HG03103 (cell line): ENCODE data around the gene MYH6.
"Not testable (repeated sequence)": the region's sequence is repeated elsewhere in the genome, so short reads cannot be mapped to it uniquely, and the experiment has no call there.

Experiments
- ATAC-seq: cut with Tn5 transposase; IDR thresholded peaks from one replicate; pipeline ENCODE4 v1.9.1; 2021; ENCODE audit warnings: low read depth; ENCODE audit not compliant: unreplicated experiment

Gene MYH6

DNA sequence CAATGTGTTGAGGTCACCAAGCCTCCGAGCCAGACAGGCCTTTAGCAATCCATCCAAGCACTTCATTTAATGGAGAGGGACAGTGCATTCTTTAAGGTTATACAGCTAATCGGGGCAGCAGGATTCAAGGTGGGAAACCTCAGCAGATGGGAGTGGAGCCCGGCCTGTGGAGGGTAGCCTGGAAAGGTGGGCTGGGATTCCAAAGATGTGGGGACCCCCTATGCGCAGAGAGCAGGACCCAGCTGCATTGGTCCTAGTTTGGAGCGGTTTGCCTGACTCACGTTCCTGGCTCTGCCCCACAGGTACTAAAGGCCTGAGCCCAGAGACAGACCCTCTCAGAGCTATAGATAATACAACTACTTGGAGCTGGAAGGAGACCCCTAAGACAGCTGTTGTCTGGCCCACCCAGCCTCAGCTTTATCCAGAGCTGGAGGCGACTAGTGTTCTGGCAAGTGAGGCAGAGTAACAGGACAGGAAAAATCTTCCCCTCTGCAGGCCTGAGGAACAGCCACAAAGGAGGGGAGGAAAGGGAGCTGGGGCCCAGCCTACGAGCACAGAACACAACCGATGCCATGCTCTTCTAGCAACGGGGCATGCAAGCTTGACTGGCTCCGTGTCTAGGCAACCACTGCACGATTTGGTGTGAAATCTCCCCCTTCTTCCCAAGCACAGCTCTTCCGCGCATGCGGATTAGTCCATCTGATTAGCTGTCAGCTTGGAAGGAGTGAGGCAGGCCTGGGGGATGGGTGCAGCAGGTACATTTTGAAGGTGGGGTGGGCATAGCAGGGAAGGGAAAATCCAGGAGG lies 28.5 kb upstream of the MYH6 start:
- ATAC-seq, result no peak

DNA sequence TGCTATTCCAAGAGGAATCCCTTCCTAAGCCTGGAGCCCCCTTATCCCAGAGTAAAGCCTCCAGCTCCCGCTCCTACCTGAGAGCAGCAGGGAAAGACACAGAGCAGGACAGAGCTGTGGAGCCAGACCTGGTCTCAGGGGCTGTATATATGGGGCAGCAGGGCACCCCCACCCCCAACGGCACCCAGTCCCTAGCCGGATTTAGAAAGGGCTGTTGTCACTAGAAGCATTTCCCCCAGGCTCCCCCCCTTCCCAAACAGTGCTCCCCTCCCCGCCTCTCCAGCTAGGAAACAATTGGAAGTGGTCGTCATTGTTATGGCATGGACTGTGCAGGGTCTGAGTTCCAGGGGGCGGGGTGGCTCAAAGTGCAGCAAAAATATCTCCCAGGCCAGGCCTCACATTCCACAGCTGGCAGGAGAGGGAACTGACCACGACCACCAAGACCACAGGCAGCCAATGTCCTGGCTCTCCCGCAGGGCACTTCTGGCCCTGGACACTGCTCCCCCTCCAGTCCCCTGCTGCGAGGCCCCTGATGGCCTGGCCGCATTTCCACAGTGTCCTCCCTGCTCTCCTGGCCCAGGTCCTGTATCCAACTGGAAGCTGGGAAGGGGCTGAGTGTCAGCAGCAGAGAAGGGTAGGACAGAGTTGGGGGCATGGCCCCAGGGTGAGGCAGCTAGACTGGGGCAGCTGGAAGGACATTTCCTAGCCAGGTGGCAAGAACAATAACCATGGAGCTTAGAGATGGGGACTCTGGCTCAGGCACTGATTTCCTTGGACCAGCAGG lies 27.7 kb upstream of the MYH6 start, which contains the start of gene MYH7:
Gene MYH7, minus strand, starts transcription at position 118 of the 784 bp plus-strand sequence. CDS start 1,928 bp downstream, outside the sequence.
- no peak for ATAC-seq

DNA sequence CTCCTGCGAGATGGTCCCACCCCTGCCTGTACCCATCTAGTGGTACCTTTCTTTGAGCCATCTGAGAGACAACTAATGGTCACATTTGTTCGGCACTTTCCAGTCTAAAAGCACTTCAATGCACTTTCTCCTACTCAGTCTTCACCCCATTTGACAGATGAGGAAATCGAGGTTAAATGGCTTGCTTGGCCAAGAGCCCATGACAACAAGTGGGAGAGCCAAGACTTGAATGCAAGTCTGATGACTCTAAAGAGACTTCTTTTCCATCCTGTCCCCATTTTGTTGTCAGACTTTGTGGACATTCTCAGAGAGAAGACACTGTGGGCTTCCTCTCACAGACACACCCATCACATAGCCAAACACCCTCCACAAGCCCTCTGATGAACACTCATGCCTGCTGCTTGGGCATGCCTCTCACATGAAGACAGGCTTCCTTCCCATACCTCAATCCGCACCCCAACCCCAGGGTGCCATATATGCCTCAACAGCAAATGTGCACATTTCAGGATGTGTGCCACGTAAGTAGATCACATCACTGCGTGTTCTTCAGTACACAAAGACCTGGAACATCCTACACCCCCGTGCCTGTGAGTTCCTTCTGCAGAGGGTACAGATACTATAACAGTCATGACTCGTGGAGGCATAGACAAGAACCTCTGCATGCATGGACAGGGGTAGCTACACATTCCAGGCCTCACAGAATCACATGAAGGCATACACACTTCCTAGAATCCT lies 26.6 kb upstream of the MYH6 start:
- no peak for ATAC-seq

DNA sequence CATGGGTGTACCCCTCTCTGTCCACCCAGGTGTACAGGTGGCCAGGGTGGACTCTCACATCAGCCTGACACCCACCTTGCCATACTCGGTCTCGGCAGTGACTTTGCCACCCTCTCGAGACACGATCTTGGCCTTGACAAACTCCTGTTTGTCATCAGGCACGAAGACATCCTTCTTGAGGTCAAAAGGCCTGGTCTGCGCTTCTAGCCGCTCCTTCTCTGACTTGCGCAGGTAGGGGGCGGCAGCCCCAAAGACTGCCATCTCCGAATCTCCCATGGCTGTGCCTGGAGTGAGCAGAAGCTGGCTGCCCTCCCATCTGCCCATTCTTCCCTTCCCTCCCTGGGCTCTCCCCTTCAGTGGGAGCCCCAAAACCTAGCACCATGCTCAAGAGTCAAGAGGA lies 25.4 kb upstream of the MYH6 start:
- ATAC-seq, result no peak

DNA sequence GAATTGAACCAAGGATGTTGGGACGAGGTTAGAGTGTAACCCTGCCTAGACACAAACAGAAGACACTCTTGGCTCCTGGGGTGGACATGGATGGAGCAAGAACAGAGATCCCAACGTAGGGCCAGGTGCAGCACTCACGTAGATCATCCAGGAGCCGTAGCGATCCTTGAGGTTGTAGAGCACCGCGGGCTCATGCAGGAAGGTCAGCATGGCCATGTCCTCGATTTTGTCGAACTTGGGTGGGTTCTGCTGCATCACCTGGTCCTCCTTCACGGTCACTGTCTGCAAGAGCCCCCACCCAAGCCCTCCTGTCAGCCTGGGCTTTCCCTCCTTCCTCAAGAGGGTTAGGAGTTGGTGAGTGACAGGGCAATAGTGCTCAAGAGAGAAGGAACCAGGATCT lies 24.9 kb upstream of the MYH6 start:
- ATAC-seq, result no peak

DNA sequence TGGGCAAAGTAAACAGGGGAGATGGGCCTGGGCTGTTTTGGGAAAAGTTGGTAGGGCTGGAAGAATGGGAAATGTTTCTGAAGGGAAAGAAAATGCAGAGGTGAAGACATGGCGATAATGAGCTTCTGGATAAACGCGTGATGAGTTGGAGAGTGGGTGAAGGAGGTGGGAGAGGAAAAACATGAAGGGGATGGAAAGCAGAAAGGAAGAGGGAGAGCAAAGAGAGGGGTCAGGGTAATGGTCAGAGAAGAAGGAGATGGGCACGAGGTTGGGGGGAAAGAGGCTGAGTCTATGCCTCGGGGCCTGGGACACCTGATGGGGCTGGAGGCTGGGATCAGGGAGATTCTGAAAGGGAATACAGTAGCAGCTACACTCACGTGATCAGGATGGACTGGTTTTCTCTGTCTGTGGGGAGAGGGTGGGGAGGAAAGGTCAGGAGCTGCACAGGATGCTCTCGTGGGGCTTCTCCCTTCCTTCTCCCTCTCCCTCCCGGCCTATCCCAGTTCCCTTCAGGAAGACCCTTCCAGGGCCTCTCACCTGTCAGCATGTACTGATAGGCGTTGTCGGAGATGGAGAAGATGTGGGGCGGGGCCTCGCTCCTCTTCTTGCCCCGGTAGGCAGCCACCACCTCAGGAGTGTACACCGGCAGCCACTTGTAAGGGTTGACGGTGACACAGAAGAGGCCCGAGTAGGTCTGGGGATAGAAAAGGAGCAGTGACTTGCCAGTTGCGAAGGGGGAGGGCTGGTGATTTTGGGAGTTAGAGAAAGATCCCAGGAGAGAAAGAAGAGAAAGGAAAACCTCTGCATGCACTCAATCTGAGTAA lies 24.2 kb upstream of the MYH6 start:
- ATAC-seq, result no peak

DNA sequence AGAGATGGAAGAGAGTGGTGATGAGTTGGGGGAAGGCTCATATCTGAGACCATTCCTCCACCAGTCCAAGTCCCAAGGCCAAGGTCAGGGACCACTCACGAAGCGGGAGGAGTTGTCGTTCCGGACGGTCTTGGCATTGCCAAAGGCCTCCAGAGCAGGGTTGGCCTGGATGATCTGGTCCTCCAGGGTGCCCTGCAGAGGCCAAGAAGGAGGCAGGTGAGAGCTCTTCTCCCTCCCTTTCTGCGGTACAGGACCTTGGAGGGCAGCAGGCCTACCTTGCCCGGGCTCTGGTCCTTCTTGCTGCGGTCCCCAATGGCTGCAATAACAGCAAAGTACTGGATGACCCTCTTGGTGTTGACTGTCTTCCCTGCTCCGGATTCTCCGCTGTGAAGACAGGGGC lies 23.4 kb upstream of the MYH6 start:
- ATAC-seq, result no peak

DNA sequence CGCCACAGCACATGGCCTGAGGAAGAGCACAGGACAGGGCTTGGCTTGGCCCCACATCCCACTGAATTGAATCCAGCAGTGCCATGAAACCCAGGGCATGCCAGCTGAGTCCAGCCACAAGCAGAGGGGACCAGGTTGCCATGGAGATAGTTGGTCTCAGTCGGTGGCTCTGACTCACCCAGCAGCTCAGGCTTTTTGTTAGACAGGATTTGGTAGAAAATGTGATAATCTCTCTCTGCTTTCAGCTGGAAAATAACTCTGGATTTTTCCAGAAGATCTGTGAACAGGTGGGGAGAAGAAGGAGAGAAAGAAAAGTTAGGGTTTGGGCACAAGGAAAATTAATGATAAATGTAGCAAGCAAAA lies 22.6 kb upstream of the MYH6 start:
- no peak for ATAC-seq

DNA sequence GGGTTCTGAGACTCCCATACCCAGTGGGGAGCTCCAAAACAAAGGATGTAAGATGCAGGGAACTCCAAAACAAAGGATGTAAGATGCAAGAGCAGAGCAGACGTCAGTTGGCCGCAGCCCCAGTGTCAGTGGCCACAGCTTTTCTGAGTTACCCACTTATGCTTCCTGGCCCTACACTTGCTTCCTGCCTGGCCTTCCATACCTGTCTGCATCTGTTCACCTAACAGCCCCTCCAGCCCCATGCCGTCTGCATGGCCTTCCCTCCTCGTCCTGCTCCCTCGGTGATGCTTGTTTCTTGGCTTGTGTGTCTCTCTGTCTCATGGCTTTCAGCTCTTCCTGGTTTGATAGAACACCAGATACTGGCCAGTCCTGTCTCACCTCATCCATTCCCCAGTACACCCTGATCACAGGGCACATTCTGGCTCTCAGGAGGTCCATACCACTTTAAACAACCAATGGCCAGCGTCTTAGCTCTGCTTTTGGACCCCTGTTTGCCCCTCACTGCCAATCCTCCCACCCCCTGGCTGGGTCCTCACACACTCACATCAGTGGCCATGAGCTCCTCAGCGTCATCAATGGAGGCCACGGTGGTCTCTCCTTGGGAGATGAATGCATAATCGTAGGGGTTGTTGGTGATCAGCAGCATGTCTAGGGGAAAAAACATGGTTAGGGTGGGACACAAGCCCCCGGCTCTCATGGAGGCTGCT lies 22.1 kb upstream of the MYH6 start:
- ATAC-seq, result no peak

DNA sequence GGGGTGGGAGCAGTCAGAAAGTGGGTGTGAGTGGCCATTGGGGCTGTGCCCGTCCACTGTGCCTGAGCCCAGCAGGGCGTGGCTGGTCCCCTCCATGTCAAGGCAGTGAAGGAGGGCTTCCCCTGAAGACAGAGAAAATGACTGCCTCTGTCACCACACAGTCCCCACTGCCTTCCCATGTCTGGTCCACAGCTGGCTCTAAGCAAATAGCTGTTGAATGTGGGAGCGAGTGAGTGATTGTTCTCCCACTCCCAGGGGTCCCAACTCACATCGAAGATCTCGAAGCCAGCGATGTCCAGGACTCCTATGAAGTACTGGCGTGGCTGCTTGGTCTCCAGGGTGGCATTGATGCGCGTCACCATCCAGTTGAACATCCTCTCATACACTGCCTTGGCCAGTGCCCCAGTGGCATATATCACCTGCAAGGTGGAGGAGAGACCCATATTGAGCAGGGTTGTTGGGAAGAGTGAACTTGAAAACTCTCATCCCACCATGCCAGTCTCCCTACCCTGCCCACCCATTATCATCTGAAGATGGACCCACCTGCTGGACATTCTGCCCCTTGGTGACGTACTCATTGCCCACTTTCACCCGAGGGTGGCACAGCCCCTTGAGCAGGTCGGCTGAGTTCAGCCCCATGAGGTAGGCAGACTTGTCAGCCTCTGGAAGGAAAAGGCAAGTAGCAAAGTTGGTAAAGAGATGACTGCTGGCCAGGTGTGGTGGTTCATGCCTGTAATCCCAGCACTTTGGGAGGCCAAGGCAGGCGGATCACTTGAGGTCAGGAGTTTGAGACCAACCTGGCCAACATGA lies 20.8 kb upstream of the MYH6 start:
- no peak for ATAC-seq

DNA sequence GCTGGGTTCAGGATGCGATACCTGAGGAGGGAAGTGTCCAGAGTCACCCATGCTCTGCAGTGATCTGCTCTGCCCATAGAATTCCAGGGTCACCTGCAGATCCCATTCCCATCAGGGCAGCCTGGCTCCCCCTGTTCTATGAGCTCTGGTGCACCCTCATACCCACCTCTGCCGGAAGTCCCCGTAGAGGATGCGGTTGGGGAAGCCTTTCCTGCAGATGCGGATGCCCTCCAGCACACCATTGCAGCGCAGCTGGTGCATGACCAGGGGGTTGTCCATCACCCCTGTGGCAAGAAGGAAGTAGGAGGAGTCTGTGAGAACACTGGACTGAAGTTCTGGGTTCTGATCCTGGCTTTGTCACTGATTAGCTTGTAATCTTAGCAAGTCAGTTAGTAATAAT lies 17.7 kb upstream of the MYH6 start:
- not testable (repeated sequence) for ATAC-seq

DNA sequence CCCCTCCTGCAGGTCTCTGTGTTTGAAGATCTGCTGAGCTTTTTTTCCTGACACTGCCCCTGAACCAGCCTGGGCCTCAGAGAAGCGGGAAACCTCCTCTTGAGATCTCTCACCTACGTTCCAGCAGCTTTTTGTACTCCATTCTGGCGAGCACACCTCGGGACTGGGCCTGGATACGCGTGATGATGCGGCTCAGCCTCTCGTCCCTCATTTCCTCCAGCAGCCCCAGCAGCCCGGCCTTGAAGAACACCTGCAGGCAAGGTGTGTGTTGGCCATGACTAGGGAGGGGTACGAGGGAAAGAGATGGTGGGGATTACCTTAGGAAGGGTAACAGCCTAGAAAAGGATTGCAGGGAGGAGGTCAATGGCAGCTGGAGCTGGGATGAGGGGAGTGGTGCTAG lies 17.1 kb upstream of the MYH6 start:
- no peak for ATAC-seq

DNA sequence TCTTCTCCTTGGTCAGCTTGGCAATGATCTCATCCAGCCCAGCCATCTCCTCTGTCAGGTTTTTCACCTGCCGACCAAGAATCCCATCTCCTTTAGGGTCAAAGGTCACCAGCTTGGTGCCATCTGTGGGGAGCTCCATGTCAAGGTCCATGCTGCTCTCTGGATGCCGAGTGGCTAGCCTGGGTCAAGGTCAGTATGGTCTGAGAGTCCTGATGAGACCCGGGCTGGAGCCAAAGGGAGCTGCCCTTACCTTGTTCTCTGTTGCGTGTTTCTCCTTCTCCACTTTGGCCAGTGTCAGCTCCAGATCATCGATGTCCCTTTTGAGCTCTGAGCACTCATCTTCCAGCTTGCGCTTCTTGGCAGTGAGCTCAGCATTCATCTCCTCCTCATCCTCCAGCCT lies 15.6 kb upstream of the MYH6 start:
- ATAC-seq, result no peak

DNA sequence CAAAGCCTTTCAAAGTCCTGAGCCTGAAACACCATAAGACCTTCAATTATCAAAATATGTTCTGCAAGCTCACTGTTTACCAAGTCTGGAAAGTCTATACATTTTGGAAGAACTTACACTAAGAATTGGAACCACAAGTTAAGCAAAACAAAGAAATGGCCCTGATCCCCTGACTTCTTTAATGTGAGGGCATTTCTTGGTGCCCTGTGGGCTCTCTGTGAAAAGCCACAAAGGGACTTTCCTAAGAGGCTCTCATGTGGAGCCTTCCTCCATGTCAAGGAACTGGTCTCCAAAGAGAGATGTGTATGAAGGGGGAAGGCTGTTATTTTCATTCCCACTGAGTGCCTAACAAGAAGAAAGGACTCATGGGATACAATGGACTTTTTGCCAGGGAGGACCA lies 13.5 kb upstream of the MYH6 start:
- no peak for ATAC-seq

DNA sequence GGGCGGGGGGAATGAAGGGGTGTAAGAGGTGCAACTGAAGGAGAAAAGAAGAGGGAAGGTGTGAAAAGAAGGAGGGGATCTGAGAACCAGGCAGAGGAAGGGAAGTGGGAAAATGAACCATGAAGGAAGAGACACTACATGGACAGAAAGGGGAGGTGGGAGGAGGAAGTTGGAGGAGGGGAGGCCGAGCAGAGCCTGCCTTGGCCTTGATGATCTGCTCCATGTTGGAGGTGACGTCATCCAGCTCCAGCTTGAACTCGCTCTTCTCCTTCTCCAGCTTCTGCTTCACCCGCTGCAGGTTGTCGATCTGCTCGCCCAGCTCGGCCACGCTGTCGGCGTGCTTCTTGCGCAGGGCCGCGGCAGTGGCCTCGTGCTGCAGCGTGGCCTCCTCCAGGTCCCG lies 11.6 kb upstream of the MYH6 start:
- not testable (repeated sequence) for ATAC-seq

DNA sequence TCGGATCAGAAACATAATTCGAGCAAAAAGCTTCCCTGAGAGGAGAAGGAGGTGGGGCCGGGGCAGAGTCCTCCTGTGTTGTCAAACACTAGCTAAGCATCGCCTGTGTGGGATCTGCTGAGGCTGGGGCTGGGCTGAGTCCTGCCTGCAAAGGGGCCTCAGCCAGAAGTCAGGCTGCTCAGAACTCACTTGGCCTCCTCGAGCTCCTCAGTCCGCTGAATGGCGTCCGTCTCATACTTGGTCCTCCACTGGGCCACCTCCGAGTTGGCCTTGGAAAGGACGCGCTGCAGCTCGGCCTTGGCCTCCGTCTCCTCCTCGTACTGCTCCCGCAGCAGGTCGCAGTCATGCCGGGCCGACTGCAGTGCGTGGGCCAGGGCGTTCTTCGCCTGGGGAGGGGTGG lies 9.9 kb upstream of the MYH6 start:
- ATAC-seq, result no peak

DNA sequence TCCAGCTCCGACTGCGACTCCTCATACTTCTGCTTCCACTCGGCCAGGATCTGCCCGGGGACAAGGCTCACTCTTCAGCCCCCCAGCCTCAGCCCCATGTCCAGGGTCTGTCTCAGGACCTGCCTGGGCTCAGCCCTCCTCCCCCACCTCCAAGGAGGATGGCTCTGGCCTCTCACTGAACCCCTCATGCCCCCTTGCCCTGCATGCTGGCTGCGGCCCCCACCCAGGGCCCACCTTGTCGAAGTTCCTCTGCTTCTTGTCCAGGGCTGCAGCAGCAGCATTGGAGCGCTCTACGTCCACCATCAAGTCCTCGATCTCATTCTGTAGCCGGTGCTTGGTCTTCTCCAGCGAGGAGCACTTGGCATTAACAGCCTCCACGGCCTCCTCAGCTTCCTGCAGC lies 9.2 kb upstream of the MYH6 start:
- not testable (repeated sequence) for ATAC-seq

DNA sequence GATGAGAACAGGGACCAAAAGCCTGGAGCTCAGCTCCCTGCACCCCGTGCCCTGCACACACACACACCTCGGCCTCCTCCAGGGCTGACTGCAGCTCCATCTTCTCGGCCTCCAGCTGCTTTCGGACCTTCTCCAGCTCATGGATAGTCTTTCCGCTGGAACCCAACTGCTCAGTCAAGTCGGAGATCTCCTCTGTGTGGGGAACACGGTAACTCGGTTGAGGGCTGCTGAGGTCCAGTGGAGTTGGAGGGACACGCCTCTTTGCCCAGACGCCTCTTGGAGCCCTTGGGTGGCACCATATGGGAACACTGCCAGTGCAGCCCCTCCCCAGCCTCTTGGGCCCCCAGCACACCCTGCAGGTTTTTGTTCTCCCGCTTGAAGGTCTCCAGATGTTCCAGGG lies 8.7 kb upstream of the MYH6 start:
- ATAC-seq, result no peak
